ENCODE measurements around the gene BORCS8. TPM values are rescaled to one million over a fixed set of nuclear protein-coding genes. Genes with fewer than 3 reads are reported as not detected.

Gene BORCS8
- total and polyA plus RNA-seq, 5 donors from 2014 or later: 20.1 to 28.4 (median 22.8) TPM

GRCh38 chr19:19213426-19214158 lies 21.6 kb upstream of the BORCS8 start:
- Mint-ChIP-seq H3K9me3 (peaks cover 0 to 3% (median 0%) of the 10 kb centered on the region in 7 donors), H3K27me3 (peaks cover 38% of the 10 kb centered on the region), H3K4me3 (no peak overlapping the region), H3K36me3 (no peaks in the 10 kb centered on the region), H3K27ac (no peak overlapping the region), H3K4me1 (peaks cover 0 to 7% (median 2%) of the 10 kb centered on the region in 4 donors)
- Histone ChIP-seq H3K4me3 (ENCODE audit: low read depth, low read length) (no peak overlapping the region), H3K9me3 (ENCODE audit: control insufficient read depth in 2 of 2, low read length in 2 of 2) (no peaks in the 10 kb centered on the region), H3K27ac (ENCODE audit: insufficient read depth, low read length, poor library complexity, severe bottlenecking) (no peak overlapping the region), H3K27me3 (ENCODE audit: control insufficient read depth, insufficient read depth, low read length) (peaks cover 15% of the 10 kb centered on the region), H3K36me3 (ENCODE audit: control insufficient read depth, insufficient read depth, low read length) (no peaks in the 10 kb centered on the region), H3K4me1 (ENCODE audit: control insufficient read depth, insufficient read depth, low read length, poor library complexity, severe bottlenecking) (no peaks in the 10 kb centered on the region)
- ATAC-seq (ENCODE audit: low read depth in 2 of 2) (no peak), DNase-seq (no peak)

GRCh38 chr19:19212916-19213315 lies 21.0 kb upstream of the BORCS8 start:
- Mint-ChIP-seq H3K4me1 (peaks cover 0 to 8% (median 2%) of the 10 kb centered on the region in 4 donors), H3K36me3 (no peaks in the 10 kb centered on the region), H3K27ac (no peak overlapping the region), H3K4me3 (no peak overlapping the region), H3K9me3 (peaks cover 0 to 3% (median 0%) of the 10 kb centered on the region in 7 donors), H3K27me3 (peaks cover 37% of the 10 kb centered on the region)
- Histone ChIP-seq H3K4me1 (ENCODE audit: control insufficient read depth, insufficient read depth, low read length, poor library complexity, severe bottlenecking) (peaks cover 2% of the 10 kb centered on the region), H3K27me3 (ENCODE audit: control insufficient read depth, insufficient read depth, low read length) (peaks cover 15% of the 10 kb centered on the region), H3K4me3 (ENCODE audit: low read depth, low read length) (no peak overlapping the region), H3K9me3 (ENCODE audit: control insufficient read depth in 2 of 2, low read length in 2 of 2) (no peaks in the 10 kb centered on the region), H3K36me3 (ENCODE audit: control insufficient read depth, insufficient read depth, low read length) (no peaks in the 10 kb centered on the region), H3K27ac (ENCODE audit: insufficient read depth, low read length, poor library complexity, severe bottlenecking) (no peak overlapping the region)
- no peak for ATAC-seq (ENCODE audit: low read depth in 2 of 2)
- no peak for DNase-seq

GRCh38 chr19:19211499-19212420 lies 19.8 kb upstream of the BORCS8 start, which contains the start of gene NCAN:
Gene NCAN (plus strand): TSS chr19:19211958. CDS start chr19:19216954, 4,996 bp downstream.
- no peak within 1 kb of the TSS for H3K27ac Mint-ChIP-seq
- no peaks in the 10 kb centered on the region for H3K36me3 ChIP-seq (ENCODE audit: control insufficient read depth, insufficient read depth, low read length)
- peaks cover 0 to 3% (median 0%) of the 10 kb centered on the region in 7 donors for H3K9me3 Mint-ChIP-seq
- H3K4me3 Mint-ChIP-seq: no peak within 1 kb of the TSS
- H3K4me1 ChIP-seq (ENCODE audit: control insufficient read depth, insufficient read depth, low read length, poor library complexity, severe bottlenecking): peaks cover 13% of the 10 kb centered on the region
- peaks cover 37% of the 10 kb centered on the region for H3K27me3 Mint-ChIP-seq
- no peak within 1 kb of the TSS for H3K4me3 ChIP-seq (ENCODE audit: low read depth, low read length)
- DNase-seq (no peak), ATAC-seq (ENCODE audit: low read depth in 2 of 2) (no peak)
- H3K36me3 Mint-ChIP-seq: no peaks in the 10 kb centered on the region
- no peak within 1 kb of the TSS for H3K27ac ChIP-seq (ENCODE audit: insufficient read depth, low read length, poor library complexity, severe bottlenecking)
- H3K27me3 ChIP-seq (ENCODE audit: control insufficient read depth, insufficient read depth, low read length): peaks cover 15% of the 10 kb centered on the region
- peaks cover 0 to 20% (median 7%) of the 10 kb centered on the region in 4 donors for H3K4me1 Mint-ChIP-seq
- no peaks in the 10 kb centered on the region for H3K9me3 ChIP-seq (ENCODE audit: control insufficient read depth in 2 of 2, low read length in 2 of 2)

GRCh38 chr19:19209372-19209771 lies 17.4 kb upstream of the BORCS8 start:
- peaks cover 32% of the 10 kb centered on the region for H3K27me3 Mint-ChIP-seq
- no peak for ATAC-seq (ENCODE audit: low read depth in 2 of 2)
- H3K36me3 ChIP-seq (ENCODE audit: control insufficient read depth, insufficient read depth, low read length): no peaks in the 10 kb centered on the region
- H3K4me1 ChIP-seq (ENCODE audit: control insufficient read depth, insufficient read depth, low read length, poor library complexity, severe bottlenecking): peaks cover 18% of the 10 kb centered on the region
- H3K4me1 Mint-ChIP-seq: peaks cover 0 to 28% (median 11%) of the 10 kb centered on the region in 4 donors
- H3K4me3 Mint-ChIP-seq: no peak overlapping the region
- H3K4me3 ChIP-seq (ENCODE audit: low read depth, low read length): no peak overlapping the region
- DNase-seq: no peak
- peaks cover 12% of the 10 kb centered on the region for H3K27me3 ChIP-seq (ENCODE audit: control insufficient read depth, insufficient read depth, low read length)
- H3K27ac ChIP-seq (ENCODE audit: insufficient read depth, low read length, poor library complexity, severe bottlenecking): no peak overlapping the region
- no peaks in the 10 kb centered on the region for H3K9me3 ChIP-seq (ENCODE audit: control insufficient read depth in 2 of 2, low read length in 2 of 2)
- H3K27ac Mint-ChIP-seq: no peak overlapping the region
- H3K9me3 Mint-ChIP-seq: peaks cover 0 to 3% (median 0%) of the 10 kb centered on the region in 7 donors
- no peaks in the 10 kb centered on the region for H3K36me3 Mint-ChIP-seq

GRCh38 chr19:19207637-19208572 lies 16.0 kb upstream of the BORCS8 start:
- ATAC-seq (ENCODE audit: low read depth in 2 of 2): no peak
- Mint-ChIP-seq H3K27ac (peak overlapping the region in 2 of 3 donors; percentile 81 to 88), H3K9me3 (peaks cover 0 to 1% (median 0%) of the 10 kb centered on the region in 7 donors), H3K36me3 (no peaks in the 10 kb centered on the region), H3K27me3 (peaks cover 27% of the 10 kb centered on the region), H3K4me3 (peak overlapping the region in 3 of 4 donors; percentile 63 to 74 (median 66)), H3K4me1 (peaks cover 0 to 36% (median 15%) of the 10 kb centered on the region in 4 donors)
- no peak overlapping the region for H3K27ac ChIP-seq (ENCODE audit: insufficient read depth, low read length, poor library complexity, severe bottlenecking)
- H3K36me3 ChIP-seq (ENCODE audit: control insufficient read depth, insufficient read depth, low read length): no peaks in the 10 kb centered on the region
- H3K27me3 ChIP-seq (ENCODE audit: control insufficient read depth, insufficient read depth, low read length): peaks cover 7% of the 10 kb centered on the region
- no peaks in the 10 kb centered on the region for H3K9me3 ChIP-seq (ENCODE audit: control insufficient read depth in 2 of 2, low read length in 2 of 2)
- H3K4me3 ChIP-seq (ENCODE audit: low read depth, low read length): no peak overlapping the region
- peaks cover 25% of the 10 kb centered on the region for H3K4me1 ChIP-seq (ENCODE audit: control insufficient read depth, insufficient read depth, low read length, poor library complexity, severe bottlenecking)
- DNase-seq: peak in 1 of 3 donors; percentile 57

GRCh38 chr19:19206938-19207337 lies 15.0 kb upstream of the BORCS8 start:
- no peak for ATAC-seq (ENCODE audit: low read depth in 2 of 2)
- Mint-ChIP-seq H3K4me3 (peak overlapping the region; percentile 3 to 77 (median 58)), H3K27me3 (peaks cover 21% of the 10 kb centered on the region), H3K9me3 (peaks cover 0 to 1% (median 0%) of the 10 kb centered on the region in 7 donors), H3K4me1 (peaks cover 0 to 46% (median 16%) of the 10 kb centered on the region in 4 donors), H3K36me3 (no peaks in the 10 kb centered on the region), H3K27ac (peak overlapping the region in 2 of 3 donors; percentile 77 to 81)
- peak in 1 of 3 donors; percentile 17 for DNase-seq
- Histone ChIP-seq H3K4me3 (ENCODE audit: low read depth, low read length) (no peak overlapping the region), H3K27me3 (ENCODE audit: control insufficient read depth, insufficient read depth, low read length) (peaks cover 5% of the 10 kb centered on the region), H3K36me3 (ENCODE audit: control insufficient read depth, insufficient read depth, low read length) (no peaks in the 10 kb centered on the region), H3K27ac (ENCODE audit: insufficient read depth, low read length, poor library complexity, severe bottlenecking) (no peak overlapping the region), H3K4me1 (ENCODE audit: control insufficient read depth, insufficient read depth, low read length, poor library complexity, severe bottlenecking) (peaks cover 35% of the 10 kb centered on the region), H3K9me3 (ENCODE audit: control insufficient read depth in 2 of 2, low read length in 2 of 2) (no peaks in the 10 kb centered on the region)
